Choroid plexus epithelial cell (primary cell): ENCODE measurements around the gene HPCA.

Experiments used
- DNase-seq: peaks from one replicate; pipeline ENCODE4 v3.0.0-alpha.2; 2010; ENCODE audit warnings: low read depth
- H3K4me3 ChIP-seq: 2 replicates; pipeline ENCODE4 v1.5.1; 2011; ENCODE audit warnings: low read depth, mild to moderate bottlenecking, control low read depth, low read length, moderate library complexity
- CTCF ChIP-seq: conservative IDR thresholded peaks from 2 replicates; pipeline ENCODE4 v1.5.1; 2011; ENCODE audit warnings: low read depth, mild to moderate bottlenecking, control low read depth, inconsistent platforms, low read length, moderate library complexity

HPCA gene

GRCh38 chr1:32890516-32891240, 4.4 kb downstream of the HPCA start:
- DNase-seq: no peak
- H3K4me3 ChIP-seq: no peak overlapping the region
- no peak for TF ChIP-seq CTCF

GRCh38 chr1:32891241-32891570, 4.9 kb downstream of the HPCA start:
- H3K4me3 ChIP-seq: no peak overlapping the region
- no peak for TF ChIP-seq CTCF
- no peak for DNase-seq

GRCh38 chr1:32891630-32892029, 5.3 kb downstream of the HPCA start:
- no peak for TF ChIP-seq CTCF
- DNase-seq: no peak
- no peak overlapping the region for H3K4me3 ChIP-seq

DNA sequence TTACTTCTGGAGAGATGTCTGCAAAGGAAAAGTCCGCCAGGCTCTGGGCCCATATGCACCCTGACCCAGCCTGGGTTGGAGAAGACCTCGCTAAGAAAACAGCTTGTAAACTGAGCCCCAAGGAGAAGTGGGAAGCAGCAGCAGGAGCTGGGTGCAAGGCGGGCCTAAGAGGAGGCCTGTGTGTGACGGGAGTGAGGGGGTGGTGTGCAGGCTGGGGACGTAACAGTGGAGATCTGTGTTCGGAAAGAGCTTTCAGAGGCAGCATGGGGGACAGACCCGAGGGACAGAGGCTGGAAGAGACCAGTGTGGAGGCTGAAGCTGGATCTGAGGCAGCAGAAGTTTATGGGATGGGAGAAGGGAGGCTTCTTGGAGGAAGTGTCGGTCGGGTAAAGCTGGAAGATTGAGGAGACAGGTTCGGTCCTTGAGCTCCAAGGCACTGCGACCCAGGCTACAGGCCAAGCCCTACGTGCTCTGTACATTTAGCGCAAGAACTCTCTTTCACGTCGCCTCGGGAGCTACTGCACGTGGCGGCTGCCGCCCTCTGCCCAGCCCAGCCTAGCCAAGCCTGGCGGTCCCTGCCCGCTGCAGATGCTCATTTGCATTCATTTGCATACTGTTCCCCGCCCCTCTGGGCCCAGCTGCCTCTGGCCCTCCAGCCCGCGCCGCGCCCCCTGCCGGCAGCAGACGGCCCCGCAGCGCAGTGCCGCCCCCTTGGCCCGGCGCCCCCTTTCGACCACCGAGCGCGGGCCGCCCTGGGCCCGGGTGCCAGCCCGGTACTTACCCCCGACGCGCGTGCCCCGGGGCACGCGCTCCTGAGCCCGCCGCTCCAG, 6.3 kb downstream of the HPCA start:
- TF ChIP-seq CTCF: peak; percentile 29
- peak overlapping the region; percentile 49 for H3K4me3 ChIP-seq
- DNase-seq: peak; percentile 21

DNA sequence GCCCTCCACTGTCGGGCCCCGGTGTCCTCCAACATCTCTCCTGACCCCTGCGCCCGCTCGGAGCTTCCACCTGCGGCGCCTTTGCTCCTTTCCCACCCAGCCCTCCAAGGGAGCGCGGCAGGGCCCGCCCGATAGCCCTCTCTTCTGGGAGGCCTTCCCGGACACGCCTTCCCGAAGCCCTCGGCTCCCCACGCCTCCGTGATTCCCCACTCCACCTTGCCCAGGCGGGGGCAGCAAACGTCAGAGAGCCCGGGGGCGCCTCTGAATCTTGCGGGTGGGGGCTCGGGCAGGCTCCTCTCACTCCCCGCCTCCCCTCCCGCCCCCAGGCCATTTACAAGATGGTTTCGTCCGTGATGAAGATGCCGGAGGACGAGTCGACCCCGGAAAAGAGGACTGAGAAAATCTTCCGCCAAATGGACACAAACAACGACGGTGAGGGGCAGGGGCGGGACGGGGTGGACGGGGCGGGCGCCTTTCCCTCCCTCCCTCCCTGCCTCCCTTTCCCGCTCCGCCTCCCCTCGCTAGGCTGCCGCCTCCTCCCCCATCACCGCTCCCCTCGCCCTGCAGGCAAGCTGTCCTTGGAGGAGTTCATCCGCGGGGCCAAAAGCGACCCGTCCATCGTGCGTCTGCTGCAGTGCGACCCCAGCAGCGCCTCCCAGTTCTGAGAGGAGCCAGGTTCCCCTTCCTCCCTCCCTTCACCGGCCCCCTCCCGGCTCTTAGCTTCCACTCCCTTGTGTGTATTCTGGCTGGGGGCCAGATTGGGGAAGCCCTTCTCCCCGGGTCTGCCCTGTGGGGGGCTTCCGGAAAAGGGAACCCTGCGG, 7.1 kb downstream of the HPCA start:
- peak overlapping the region; percentile 49 for H3K4me3 ChIP-seq
- peak; percentile 38 for TF ChIP-seq CTCF
- DNase-seq: peak; percentile 18

DNA sequence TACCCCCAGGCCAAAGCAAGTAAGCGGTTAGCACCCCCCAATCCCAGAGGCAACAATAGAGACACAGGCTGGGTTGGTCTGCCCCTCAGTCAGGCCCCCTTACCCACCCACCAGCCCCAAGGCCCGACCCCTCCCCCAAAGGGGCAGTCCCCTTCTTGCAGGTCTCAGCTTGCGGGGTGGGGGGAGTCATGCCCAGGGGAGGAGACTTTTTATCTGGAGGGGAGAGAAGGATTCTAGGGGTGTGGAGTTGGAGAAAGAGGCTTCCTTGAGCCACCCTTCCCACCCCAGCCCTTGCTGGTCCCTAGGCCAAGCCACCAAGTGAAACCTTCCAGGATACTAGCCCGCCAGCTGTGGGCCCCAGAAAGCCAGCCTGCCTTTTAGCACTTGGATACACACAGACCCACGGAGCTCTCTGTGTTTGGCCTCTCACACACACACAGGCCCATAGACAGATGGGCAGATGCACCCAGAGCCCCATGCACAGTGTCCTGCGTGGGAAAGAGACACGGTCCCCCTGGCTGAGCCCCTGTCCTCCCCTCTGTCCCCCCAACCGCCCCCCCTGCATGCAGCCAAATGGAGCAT, 7.8 kb downstream of the HPCA start:
- TF ChIP-seq CTCF: no peak
- no peak overlapping the region for H3K4me3 ChIP-seq
- no peak for DNase-seq
